ENCODE data around the gene CCND1.
A peak's percentile ranks its signal among the peaks of the same experiment; 100 is the strongest.

Gene CCND1

DNA sequence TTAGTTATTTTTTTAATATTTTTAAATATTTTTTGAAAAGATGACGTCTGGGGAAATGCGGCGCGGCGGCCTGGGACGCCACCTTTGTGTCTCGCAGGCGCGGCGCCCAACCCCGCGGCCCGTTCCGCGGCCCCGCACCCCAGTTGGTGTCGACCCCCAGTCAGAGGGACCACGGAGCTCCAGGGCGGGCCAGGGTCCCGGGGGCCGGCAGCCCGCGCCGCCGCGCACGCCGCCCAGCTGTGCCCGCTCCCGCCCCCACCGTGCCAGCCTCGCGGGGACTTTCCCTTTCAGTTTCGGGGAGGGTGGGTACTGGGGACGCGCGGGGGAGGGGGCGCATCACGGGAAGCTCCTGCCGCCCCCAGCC is 1.6 kb downstream of the CCND1 start:
- peak; percentile 28 for DNase-seq

DNA sequence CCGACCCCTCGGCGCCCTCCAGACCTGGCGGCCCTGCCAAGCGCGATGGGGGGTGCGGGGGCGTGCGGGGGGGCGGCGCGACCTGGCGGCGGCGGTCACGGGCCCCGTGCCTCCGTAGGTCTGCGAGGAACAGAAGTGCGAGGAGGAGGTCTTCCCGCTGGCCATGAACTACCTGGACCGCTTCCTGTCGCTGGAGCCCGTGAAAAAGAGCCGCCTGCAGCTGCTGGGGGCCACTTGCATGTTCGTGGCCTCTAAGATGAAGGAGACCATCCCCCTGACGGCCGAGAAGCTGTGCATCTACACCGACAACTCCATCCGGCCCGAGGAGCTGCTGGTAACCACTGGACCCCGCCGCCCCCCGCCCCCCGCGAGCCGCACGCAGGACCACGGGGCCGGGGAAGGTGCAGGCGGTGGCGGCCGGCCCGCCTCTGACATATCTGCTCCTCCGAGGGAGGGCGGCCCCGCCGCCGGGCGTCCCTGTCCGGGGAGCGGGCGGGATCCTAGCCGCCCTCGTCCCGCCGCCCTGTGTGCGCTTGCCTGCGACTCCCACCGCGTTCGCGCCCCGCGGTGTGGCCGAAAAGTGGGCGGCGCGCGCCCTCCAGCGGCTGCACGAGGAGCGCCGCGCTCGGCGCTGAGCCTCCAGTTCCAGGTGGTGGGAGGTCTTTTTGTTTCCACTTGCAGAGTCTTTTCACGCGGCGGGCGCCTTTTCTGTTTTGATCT is 2.1 kb downstream of the CCND1 start:
- peak; percentile 77 for DNase-seq

DNA sequence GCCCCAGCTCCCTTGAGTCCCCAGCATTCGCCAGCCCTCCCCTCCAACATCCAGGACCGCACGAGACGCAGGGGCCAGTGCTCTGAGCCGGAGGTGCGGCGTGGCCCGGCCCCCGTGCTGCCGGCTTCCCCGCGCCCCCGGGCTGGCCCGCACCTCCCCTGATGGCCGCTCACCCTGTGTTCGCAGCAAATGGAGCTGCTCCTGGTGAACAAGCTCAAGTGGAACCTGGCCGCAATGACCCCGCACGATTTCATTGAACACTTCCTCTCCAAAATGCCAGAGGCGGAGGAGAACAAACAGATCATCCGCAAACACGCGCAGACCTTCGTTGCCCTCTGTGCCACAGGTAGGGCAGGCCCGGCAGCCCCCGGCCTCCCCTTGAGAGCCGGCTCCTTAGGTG is 2.7 kb downstream of the CCND1 start:
- no peak for DNase-seq

DNA sequence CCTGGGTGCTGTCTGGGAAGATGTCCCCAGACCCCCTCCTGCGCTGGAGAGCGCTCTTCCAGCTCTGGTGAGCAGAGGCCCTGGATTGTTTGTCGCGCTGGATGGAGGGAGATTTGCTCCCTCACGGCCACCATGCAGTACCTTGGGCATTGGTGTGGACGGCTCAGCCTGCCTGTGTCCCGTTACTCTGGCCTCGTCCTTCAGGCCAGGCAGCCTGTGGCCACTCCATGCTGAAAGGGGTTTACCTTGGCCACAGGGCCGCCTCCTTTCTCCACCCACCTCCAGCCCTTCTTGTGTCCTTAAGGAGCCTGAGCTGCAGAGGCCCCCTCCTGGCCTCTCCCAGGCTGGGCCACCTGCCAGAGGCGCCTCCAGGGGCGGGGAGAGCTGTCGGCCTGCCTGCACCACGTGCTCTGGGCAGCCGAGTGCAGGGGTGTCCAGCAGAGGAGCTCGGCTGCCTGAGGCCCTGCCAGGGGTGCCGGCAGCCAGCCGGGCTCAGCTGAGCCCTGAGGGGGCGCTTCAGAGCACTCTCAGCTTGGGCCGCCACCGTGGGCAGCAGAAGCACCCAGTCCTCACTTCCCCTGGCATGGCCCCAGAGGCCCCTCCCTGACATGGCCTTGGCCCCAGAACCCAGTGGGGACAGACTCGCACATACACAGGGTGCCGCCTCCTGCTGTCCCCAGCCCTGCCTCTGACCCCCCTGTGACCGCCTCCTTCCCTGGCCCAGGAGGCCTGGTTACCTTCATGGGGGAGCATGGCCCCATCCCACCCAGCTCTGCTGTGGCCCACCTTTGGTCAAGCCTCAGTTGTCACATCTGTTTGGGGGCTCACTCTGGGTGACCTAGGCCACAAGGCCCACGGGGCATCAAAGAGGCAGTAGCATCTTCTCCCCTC is 3.4 kb downstream of the CCND1 start:
- no peak for DNase-seq

DNA sequence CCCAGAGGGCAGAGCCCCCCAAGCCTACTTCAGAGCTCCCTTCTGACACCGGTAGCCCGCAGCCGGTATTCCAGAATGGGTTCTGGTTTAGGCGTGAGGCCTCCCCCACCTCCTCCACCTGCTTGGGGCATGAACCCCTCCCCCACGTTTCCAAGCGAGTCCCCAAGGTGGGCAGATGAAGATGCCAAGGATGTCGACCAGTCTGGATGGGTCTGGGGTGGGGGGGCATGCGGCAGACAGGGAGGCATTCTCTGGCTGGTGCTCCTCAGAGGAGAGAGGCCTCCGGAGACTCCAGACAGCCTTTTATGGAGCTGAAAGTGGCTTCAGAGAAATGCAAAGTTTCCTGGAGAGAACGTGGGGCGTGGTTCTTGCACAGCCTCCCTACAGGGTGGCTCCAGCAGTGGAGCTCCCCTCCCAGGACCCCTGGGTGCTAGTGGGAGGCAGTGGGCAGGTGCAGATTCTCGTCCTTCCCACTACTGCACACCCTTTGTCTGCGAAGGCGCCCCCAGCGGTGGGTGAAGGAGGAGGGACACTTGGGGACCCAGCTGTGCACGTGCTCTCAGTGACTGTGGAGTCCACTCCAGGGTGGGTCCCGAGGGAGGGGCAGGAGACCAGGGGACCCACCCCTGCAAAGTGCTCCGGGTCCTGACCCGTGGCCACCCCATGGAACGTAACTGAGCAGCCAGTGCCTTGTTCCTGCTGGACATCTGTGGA is 4.2 kb downstream of the CCND1 start:
- DNase-seq = no peak

DNA sequence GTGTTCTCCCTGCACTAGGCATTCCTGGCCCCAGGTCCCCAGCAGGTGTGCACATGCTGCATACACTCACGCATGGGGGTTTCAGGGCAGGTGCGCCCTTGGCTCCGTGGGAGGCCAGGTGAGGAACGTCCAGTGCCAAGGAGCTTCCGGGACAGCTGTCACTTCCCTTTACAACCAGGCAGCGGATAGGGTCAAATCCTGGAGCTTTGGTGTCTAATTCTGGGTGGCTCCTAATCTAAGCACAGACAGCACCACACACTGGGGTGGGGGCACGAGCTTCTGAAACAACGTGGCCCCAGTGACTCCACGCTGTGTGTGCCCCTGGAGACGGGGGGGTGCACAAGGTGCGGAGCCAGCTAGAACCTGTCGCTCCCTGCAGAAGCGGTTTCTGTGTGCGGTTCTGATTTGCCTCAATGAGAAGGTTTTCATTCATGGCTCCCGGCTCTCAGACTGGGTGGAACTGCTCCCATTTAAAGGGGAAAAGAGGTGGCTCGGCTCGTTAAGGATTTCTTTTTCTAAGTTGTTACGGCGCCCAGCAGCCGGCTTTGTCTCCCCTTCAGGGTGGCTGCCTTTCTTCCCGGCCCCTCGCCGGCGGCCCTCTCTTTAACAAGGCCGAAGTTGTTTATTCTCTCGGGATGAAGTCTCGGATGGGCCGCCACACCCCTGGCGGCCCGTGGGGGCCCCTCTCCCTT is 5.0 kb downstream of the CCND1 start:
- no peak for DNase-seq

DNA sequence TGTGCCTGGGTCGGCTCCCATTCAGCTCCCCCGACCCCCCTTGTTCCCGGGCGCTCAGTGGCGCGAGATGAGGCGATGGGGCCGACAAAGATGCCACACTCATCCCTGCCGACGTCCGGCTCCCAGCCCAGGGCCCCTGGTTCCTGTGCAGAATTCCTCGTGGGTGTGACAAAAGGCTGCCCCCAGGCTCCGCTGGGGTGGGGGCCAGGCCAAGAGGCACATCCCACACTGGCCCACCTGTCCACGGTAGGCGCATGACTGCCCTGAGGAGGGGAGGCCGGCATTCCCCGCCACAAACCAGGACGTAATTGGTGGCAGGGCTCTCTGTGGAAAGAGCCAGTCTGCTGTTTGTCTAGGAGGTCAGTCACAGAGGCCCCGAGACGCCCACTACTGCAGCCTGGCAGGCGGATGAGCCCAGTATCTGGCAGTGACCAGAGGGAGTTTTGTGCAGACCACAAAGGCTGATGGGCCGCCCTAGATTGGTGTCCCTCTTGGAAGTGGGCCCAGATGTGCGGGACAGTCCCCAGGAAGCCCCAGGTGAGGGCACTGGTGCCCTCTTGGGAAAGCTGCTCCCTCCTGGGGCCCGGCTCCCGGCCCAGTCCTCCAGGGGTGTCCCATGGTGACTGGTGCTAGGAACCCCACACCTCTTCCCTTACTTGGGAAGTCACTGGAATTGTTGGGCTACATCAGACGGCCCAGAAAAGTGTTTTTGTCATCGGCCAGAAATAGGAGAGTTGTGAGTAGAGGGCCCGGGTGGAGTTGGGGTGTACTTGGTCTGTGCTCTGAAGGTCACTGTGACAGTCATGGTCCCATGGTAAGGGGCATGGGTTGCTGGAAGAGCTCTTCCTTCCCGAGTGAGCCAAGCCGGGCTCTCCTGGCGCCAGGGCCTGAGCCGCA is 5.8 kb downstream of the CCND1 start:
- no peak for DNase-seq

DNA sequence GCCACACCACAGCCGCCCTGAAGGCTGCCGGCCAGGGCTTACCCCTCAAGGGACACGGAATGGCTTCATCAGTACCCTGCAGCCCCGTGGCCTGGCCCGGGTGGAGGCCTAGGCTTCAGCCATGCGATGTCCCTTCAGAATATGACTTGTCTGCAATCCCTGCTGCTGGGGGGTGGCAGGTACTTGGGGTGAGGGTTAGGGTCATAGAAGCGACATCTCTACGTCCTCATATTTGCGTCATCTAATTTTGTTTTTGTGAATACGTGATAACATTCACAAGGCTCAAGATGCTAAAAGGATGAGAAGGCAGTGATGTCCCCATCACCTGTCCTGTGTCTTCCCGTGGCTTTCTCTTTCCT is 6.4 kb downstream of the CCND1 start:
- no peak for DNase-seq

DNA sequence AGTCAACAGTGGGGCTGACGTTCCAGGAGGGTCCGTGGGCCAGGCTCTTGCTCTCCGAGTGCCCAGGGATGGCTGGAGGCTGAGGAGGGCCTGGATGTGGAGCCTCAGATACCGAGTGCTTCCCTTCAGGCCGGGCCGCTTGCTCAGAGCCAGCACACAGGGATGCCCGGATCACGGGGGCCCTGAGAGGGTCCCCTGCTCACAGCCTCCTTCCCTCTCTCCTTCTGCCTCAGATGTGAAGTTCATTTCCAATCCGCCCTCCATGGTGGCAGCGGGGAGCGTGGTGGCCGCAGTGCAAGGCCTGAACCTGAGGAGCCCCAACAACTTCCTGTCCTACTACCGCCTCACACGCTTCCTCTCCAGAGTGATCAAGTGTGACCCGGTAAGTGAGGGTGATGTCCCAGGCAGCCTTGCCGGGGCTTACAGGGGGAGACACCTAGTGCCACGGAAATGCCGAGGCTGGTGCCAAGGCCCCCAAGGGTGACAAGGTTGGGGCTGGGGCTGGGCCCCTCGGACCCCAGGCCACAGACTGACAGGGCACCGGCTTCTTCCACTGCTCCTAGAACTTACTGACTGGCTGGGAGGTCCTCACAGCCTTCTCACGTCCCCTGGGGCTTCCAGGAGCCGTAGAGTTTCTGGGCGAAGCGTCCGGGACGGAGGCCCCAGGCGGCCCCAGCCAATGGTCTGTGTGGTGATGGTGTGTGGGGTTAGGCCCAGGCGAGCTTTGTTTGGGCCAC is 7.0 kb downstream of the CCND1 start:
- no peak for DNase-seq

DNA sequence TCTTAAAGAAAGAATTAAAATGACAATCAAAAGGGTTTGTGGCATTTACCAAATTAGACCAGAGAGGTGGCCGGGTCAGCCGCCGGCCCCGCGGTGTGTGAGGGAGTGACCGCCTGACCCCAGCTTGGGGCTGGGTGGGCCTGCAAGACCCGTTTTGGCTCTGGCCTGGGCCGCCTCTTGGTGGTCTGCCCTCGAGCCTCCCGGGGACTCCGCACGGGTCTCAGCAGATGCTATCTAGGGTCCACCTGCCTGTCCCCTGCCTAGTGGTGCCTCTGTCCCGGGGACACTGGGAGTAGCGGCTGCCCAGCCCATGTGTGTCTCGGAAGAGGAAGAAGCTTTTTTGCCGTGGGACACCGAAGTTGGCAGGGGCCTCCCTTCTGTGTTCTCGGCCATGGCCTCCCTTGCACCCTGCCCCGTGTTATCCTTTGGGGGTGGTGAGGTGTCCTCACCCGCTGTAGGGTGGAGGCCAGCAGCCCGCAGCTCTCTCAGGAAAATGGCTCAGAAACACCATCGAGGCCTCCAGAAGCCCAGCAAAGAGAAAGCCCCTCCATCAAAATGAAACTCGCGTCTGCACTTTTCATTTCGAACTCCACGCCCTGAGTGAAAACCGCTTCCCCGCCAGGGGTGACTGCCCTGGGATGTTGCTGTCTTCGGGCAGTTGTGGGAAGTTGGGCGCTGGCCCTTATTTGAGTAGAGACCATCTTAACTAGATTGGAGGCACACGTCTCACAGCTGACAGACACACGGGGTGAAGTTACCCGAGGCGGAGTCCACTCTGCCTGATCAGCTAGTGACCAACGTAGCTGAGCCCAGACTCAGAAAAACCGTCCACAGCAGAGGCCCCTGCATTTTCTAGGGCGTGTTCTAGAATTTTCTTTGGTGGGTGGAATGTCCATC is 8.0 kb downstream of the CCND1 start:
- DNase-seq = no peak

DNA sequence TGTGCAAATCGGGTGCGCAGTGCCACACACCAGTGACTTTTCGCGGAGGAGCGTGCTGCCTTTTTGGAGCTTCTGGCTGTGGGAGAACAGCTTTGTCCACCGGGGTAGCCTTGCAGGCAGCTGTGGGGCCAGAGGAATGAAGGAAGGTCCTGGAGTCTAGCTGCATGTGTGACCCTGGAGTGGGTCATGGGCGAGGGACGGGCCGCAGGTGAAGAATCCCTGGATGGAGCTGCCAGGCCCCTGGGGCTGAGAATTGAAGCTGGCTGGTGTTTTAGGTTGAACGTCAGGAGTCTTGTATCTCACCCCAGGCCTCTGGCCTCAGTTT is 8.6 kb downstream of the CCND1 start:
- DNase-seq = no peak

DNA sequence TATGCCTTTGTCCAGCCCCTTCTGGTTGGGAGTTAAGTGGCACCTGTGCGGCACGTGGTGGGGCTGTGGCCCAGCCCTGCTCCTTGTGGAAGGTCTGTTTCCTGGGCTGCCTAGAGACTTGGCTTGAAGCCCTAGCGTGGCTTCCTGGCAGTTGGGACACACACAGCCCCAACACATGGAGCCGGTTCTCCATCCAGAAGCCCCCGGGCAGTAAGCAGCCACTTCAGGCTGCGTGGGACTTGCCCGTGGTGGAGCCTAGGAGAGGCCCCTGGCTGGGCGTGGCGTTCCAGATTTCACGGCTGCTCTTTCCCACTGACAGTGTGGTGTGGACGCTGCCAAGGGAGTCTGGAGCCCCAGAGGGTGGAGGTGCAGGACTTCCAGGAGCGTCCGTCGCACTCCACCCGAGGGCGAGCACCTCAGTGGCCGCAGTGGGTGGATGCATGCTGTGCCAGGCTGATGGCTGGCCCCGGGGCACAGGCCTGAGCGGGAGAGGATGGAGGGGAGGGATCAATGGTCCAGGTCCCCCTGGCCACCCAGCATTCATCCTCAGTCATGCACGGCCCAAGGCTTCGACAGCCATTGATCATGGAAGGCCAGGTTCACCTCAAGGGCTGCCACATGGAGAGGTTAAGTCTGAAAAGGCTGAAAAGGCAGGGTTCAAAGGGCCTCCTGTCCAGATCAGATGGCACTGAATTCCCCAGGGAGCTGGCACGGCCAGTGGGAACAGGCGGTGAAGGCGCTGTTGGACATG is 9.3 kb downstream of the CCND1 start:
- no peak for DNase-seq

DNA sequence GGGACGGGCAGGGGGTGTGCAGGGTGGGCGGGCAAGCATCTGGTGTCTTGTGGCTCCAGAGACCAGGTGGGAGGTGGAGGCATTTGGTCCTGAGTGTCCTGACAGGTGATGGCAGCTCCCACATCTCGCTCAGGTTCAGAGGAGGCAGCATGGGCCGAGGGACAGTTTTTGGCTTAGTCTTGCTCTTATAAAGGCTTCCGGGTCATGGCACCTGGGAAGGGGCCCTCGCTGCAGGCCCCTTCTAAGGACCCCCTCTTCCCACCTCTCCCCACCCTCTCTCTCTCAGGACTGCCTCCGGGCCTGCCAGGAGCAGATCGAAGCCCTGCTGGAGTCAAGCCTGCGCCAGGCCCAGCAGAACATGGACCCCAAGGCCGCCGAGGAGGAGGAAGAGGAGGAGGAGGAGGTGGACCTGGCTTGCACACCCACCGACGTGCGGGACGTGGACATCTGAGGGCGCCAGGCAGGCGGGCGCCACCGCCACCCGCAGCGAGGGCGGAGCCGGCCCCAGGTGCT is 9.9 kb downstream of the CCND1 start:
- no peak for DNase-seq

DNA sequence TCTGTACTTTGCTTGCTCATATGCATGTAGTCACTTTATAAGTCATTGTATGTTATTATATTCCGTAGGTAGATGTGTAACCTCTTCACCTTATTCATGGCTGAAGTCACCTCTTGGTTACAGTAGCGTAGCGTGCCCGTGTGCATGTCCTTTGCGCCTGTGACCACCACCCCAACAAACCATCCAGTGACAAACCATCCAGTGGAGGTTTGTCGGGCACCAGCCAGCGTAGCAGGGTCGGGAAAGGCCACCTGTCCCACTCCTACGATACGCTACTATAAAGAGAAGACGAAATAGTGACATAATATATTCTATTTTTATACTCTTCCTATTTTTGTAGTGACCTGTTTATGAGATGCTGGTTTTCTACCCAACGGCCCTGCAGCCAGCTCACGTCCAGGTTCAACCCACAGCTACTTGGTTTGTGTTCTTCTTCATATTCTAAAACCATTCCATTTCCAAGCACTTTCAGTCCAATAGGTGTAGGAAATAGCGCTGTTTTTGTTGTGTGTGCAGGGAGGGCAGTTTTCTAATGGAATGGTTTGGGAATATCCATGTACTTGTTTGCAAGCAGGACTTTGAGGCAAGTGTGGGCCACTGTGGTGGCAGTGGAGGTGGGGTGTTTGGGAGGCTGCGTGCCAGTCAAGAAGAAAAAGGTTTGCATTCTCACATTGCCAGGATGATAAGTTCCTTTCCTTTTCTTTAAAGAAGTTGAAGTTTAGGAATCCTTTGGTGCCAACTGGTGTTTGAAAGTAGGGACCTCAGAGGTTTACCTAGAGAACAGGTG is 11.1 kb downstream of the CCND1 start:
- DNase-seq = no peak

DNA sequence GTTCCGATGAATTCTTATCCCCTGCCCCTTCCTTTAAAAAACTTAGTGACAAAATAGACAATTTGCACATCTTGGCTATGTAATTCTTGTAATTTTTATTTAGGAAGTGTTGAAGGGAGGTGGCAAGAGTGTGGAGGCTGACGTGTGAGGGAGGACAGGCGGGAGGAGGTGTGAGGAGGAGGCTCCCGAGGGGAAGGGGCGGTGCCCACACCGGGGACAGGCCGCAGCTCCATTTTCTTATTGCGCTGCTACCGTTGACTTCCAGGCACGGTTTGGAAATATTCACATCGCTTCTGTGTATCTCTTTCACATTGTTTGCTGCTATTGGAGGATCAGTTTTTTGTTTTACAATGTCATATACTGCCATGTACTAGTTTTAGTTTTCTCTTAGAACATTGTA is 12.0 kb downstream of the CCND1 start:
- no peak for DNase-seq

DNA sequence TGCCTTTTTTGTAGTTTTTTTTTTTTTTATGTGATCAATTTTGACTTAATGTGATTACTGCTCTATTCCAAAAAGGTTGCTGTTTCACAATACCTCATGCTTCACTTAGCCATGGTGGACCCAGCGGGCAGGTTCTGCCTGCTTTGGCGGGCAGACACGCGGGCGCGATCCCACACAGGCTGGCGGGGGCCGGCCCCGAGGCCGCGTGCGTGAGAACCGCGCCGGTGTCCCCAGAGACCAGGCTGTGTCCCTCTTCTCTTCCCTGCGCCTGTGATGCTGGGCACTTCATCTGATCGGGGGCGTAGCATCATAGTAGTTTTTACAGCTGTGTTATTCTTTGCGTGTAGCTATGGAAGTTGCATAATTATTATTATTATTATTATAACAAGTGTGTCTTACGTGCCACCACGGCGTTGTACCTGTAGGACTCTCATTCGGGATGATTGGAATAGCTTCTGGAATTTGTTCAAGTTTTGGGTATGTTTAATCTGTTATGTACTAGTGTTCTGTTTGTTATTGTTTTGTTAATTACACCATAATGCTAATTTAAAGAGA is 12.5 kb downstream of the CCND1 start:
- no peak for DNase-seq

DNA sequence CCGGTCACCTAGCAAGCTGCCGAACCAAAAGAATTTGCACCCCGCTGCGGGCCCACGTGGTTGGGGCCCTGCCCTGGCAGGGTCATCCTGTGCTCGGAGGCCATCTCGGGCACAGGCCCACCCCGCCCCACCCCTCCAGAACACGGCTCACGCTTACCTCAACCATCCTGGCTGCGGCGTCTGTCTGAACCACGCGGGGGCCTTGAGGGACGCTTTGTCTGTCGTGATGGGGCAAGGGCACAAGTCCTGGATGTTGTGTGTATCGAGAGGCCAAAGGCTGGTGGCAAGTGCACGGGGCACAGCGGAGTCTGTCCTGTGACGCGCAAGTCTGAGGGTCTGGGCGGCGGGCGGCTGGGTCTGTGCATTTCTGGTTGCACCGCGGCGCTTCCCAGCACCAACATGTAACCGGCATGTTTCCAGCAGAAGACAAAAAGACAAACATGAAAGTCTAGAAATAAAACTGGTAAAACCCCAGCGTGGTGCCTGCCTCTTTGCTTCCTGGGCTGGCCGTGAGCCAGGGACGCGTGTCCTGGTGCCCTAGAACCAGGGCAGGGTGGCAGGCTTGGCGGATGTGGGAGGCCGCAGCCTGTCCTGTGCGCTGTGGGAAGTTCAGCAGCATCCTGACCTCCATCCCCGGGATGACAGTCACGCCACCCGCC is 13.2 kb downstream of the CCND1 start:
- no peak for DNase-seq
